ENCODE data around the gene TFR2.
A peak's percentile ranks its signal among the peaks of the same experiment; 100 is the strongest.
"Not testable (repeated sequence)": the region's sequence is repeated elsewhere in the genome, so short reads cannot be mapped to it uniquely, and the experiment has no call there.

The TFR2 gene

DNA sequence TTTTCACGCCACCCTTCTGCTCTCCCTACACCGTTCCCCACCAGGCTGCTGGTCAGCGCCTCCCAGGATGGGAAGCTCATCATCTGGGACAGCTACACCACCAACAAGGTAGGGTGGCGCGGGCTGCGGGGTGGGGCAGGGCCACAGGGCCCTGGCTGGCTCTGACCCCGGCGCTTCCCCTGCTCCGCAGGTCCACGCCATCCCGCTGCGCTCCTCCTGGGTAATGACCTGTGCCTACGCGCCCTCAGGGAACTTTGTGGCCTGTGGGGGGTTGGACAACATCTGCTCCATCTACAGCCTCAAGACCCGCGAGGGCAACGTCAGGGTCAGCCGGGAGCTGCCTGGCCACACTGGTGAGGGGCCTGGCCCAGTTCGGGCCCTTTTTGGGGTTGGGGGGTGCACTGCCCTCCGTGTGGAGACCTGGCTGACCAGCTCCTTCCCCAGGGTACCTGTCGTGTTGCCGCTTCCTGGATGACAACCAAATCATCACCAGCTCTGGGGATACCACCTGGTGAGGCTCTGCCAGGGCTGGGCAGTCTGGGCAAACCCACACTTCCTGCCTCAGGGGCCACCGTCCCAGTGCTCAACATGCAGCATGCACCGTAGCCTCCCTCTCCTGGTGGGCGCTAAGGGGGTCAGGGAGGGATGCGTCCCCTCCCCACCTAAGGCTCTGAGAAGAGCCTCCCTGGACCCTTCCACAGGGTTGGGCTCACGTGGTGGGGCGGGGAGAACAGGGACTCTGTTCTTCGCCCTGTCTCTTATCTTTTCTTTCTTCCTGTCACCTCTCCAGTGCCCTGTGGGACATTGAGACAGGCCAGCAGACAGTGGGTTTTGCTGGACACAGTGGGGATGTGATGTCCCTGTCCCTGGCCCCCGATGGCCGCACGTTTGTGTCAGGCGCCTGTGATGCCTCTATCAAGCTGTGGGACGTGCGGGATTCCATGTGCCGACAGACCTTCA is 36.2 kb upstream of the TFR2 start:
- no peak for DNase-seq

DNA sequence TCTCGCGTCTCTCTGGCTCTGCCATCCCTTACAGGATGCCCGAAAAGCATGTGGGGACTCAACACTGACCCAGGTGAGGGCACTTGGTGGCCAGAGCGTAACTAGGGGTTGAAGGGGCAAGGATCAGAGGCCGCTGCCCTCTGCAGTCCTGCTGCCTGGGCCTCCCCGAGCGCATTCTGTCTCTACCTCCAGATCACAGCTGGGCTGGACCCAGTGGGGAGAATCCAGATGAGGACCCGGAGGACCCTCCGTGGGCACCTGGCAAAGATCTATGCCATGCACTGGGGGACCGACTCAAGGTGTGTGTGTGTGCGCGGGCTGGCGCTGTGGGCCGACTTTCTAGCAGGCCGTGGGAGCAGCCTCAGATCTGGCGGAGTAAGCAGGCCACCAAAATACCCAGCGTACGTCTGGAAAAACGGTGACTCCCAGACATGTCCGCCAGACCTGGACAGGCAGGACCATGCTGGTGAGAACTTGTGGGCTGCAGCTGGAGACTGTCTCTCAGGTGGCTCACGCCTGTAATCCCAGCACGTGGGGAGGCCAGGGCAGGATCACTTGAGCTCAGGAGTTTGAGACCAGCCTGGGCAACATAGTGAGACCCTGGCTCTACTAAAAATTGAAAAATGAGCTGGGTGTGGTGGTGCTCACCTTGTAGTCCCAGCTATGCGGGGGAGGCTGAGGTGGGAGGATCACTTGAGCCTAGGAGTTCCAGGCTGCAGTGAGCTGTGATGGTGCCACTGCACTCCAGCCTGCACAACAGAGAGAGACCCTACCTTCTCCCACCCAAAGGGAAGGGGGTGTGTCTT is 35.4 kb upstream of the TFR2 start:
- DNase-seq: no peak

DNA sequence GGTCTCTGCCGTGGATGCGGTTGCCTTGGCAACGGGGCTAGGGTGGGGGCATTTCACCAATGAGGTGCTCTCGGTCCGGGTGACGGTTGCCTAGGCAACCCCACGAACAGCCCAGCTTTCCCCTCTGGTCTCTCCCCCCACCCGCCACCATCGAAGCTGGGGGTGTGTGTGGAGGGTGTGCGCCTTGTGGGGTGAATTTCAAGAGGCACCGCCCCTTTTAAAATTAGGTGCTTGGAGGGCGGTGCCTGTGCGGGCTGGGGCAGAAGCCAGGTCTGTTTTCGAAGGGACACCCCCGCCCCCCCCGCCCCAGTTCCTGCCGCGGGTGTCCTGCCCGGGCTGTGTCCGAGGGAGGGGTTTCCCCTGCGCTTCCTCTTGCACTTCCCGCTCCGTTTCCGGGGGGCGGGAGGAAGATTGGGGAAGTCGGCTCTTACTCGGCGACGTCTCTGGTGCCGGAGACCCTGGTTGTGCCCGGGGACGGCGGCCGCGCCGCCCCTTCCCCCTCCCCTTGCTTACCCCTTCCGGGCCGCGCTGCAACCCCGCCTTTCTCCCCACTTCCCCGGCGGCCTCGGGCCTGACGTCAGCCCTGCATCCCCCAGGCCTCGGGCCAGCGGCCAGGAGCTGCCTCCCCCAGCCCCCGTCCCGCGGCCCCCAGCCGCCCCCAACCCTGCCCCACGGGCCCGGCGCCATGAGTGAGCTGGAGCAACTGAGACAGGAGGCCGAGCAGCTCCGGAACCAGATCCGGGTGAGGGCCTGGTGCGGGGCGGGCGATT is 34.4 kb upstream of the TFR2 start:
- peak; percentile 75 for DNase-seq

DNA sequence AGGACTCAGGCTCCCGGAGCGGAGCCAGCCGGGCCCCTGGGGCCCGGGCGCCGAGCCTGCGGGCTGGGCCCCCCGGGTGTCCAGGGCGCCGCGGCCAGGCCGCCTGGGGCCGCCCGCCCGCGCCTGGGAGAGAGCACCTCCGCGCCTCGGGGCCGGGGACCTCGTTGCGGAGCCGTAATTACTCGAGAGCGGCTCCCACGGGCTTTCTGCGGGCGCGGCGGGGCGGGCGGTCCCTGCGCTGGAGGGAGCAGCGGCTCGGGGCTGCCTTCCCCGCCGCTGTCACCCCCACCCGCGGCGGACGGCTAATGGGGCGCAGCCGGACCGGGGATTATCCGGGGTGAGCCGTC is 33.7 kb upstream of the TFR2 start:
- DNase-seq: peak; percentile 52

DNA sequence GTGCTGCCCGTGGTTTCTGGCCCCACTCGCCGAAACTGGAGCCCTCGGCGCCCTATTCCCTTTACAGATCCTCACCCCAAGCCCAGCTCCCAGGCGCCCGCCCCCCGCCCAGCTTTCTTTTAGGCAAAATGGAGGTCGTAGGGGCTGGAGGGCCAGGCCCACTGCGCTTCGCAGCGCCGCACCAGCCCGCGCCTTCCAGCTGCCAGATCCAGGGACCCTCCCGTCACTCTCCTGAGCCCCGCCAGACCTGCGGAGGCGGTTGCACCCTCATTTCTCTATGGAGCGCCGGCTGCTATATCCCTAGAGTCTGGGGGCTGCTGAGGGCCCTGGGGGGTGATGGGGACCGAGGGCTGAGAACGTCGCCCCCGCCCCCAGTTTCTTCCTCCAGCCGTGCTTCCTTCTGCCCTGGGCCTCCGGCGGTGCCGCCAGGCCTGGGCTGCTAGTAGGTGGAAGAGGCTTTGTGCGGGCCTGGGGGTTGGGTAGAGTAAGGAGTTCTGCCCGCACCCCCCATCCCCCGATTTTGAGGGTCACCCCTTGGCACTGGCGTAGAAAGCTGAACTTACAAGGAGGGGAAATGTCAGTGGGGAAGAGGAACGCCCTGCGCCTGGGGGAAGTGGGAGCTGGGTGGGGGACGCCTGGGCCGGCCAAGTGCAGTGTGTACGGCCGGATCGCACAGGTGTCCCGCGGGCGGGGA is 33.2 kb upstream of the TFR2 start:
- peak; percentile 41 for DNase-seq

DNA sequence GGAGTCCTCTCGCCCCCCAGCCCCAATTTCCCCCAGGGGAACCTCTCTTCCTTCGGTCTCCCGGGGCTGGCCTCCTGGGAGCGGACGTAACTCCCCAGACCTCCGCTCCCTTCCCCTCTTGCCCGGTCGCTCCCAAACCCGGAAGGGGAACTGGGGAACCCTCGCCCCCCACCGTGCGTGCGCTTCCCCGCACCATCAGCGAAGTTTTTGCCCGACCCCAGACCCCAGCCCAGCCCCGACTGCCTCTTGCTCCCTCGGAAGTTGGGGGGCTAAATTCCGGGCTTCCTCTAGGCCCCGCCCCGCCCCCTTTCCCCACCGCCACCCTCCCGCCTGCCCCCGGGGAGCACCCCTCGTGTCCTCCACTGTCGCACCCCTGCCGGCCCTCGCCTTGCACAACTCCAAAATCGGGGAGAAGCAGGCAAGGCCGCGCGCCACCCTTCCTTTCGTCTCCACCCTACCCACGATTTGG is 32.6 kb upstream of the TFR2 start:
- DNase-seq: peak; percentile 47

DNA sequence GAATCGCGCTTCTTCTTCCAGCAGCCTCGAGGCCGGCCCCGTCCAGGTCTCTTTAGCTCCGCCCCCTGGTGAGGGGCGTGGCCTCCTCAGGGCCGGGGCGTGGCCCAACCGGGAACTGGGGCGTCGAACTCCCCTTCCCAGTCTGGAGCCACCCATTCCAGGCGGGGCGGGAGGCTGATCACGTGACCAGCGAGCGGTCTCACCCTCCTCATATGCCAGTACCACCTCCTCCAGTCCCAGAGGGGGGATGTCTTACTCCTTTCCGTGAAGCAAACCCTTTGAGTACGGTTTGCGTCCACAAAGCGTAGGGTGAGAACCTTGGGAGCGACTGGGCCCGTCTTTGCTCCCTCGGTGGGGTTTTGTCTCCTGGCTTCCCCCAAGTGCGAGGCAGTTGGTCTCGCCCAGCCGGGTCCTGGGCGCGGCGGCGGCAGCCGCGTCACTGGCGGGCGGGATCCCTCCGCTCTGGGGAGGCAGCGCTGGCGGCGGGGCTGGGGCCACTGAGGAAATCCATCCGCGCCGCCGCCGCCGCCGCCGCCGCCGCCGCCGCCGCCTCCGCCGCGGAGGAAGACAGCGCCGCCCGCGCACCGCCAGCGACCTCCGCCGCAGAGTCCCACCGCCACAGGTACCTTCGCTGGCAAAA is 32.1 kb upstream of the TFR2 start, which contains the start of gene GNB2:
Gene GNB2, plus strand, starts transcription at position 439 of the 640 bp plus-strand sequence. CDS start 2,526 bp downstream, outside the sequence.
- DNase-seq: peak; percentile 98

DNA sequence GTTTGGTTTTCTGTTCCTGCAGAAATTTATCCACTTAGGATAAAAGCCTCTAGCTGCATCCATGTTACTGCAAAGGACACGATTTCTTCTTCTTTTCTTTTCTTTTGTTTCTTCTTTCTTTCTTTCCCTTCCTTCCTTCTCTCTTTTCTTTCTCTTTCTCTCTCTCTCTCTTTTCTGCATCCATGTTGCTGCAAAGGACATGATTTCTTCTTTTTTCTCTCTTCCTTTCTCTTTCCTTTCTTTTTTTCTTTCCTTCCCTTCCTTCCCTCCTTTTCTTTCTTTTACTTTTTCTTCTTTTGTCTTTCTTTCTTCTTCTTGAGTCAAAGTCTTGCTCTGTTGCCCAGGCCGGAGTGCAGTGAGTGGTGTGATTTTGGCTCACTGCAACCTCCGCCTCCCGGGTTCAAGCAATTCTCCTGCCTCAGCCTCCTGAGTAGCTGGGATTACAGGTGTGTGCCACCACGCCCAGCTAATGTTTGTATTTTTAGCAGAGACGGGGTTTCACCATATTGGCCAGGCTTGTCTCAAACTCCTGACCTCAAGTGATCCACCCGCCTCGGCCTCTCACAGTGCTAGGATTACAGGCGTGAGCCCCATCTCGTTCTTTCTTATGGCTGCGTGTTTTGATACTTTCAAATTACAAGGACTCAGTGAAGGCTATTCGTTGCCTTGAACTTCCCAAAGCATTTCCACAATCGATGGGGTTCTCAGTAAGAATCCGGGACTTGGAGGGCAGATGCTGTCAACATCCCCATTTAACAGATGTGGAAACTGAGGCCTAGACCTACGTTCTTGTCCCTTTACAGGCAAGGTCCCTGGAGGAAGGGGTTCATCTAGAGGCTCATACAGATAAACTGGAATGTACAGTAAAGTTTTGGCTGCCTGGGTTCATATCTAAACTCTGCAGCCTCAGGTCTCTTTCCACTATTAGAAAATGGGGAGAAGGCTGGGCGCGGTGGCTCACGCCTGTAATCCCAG is 30.3 kb upstream of the TFR2 start:
- DNase-seq: no peak

DNA sequence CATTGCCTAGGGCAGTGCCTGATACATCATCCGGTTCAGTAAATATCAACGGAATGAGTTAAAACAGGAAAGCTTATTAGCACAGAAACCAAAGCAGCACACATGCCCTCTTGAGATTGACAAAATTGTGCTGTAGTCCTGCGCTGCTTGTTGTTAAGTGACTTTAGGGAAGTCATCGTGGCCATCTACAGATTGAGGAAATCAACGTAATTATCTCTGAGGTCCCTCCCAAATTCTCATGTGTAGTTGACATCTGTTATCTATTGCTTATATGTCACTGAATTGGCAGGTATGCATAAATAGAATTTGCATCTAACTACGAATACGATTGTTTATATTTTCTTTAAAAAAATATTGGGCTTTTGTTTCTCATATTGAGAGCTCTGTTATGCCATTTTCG is 28.7 kb upstream of the TFR2 start:
- no peak for DNase-seq

DNA sequence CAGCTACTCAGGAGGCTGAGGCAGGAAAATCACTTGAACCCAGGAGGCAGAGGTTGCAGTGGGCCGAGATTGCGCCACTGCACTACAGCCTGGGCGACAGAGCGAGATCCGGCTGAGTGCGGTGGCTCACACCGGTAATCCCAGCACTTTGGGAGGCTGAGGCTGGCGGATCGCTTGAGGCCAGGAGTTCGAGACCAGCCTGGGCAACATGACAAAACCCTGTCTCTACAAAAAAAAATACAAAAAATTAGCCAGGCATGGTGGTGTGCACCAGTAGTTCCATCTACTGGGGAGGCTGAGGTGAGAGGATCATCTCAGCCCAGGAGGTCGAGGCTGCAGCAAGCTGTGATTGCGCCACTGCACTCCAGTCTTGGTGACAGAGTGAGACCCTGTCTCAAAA is 27.8 kb upstream of the TFR2 start:
- not testable (repeated sequence) for DNase-seq

DNA sequence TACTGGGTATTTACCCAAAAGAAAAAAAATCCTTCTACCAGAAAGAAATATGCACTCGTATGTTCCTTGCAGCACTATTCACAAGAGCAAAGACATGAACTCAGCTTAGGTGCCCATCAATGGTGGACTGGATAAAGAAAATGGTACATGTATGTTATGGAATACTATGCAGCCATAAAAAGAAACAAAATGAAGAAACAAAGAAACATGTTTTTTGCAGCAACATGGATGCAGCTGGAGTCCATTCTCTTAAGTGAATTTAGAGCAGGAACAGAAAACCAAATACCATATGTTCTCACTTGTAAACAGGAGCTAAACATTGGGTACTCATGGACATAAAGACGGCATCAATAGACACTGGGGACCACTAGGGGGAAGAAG is 26.7 kb upstream of the TFR2 start:
- DNase-seq: no peak

DNA sequence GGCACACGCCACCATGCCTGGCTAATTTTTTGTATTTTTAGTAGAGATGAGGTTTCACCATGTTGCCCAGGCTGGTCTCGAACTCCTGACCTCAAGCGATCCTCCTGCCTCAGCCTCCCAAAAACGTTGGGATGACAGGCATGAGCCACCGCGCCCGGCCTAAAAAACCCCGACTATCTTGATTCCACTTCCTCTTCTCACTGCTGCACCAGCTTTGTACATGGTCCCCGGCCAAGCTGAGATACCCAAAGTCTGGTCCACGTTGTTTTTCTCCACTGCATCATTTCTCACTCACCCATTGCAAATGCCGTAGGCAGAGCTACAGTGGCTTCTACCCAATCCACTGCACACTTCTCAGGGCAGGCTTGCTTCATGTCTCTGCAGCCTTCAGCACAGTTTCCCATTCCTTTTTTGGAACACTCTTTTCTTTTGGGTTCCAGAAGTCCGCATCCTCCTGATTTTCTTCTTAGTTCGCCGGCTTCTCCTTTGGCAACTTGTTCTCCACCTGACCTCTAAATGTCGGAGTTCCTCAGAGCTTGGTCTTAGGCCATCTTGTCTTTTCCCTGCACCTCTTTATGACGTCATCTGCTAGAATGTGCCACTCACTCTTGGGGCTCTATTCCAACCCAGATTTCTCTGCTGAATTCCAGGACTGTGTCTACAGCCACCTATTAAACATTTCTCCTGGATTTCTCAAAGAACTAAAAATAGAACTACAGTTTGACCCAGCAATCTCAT is 26.1 kb upstream of the TFR2 start:
- DNase-seq: no peak

DNA sequence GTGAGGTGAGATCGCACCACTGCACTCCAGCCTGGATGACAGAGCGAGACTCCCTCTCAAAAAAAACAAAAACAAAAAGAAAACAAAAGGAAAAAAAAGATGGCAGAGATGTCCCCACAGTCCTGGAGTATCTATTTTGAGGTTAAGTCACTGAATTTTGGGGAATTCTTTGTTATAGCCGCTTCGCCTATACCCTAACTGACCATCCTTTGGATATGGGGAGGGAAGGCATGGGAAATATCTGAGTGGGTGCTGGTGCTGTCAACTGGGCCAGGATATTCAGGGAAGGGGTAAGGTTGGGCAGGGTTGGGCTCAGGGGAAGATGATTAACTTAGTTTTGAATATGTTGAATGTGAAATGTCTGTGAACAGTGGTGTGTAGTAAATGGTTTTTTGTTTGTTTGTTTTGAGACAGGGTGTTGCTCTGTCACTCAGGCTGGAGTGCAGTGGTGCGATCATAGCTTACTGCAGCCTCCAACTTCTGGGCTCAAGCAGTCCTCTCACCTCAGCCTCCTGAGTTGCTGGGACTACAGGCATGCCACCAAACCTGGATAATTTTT is 23.9 kb upstream of the TFR2 start:
- no peak for DNase-seq

DNA sequence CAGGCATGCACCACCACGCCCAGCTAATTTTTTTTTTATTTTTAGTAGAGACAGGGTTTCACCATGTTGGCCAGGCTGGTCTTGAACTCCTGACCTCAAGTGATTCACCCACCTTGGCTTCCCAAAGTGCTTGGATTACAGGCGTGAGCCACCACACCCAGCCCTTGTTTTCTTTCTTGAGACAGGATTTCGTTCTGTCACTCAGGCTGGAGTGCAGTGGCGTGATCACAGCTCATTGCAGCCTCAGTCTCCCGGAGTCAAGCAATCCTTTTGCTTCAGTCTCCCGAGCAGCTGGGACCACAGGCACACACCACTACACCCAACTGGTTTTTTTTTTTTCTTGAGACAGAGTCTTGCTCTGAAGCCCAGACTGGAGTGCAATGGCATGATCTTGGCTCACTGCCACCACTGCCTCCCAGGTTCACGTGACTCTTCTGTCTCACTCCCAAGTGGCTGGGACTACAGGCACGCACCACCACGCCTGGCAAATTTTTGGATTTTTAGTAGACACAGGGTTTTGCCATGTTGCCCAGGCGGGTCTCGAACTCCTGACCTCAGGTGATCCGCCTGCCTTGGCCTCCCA is 20.9 kb upstream of the TFR2 start:
- not testable (repeated sequence) for DNase-seq

DNA sequence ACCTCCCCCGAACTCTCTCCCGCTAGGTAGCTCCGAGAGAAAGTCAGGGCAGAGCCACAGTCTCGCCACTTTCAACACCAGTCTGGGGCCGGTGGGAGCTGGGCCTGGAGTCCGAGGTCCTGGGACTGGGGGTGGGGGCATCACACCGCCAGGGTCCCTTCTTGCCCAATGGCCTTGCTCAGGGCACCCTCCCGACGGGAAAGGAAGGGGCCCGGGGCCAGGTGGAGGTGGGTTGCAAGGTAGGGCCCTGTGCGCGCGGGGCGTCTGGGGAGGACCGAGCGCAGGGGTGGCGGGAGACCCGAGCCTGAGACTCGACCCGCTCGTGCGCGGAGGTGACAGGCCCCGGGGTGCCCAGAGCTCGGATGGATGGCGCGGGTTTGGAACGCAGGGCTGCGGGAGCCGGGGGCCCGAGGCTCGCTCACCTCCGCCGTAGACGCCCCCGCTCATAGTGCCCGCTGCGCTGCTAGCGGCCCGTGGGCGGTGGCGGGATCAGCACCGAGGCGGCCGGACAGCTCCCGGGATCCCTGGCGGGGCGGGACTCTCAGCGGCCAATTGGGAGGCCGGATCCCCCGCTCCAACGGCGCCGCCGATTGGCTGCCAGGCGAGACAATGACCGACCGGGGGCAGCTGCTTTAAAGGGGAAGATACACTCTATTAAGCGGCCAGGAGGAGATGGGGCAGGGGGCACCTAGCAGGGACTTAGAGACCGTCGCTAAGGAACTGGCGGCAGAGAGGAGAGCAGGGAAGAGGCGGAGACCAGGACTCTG is 14.7 kb upstream of the TFR2 start, which contains the start of gene ACTL6B:
Gene ACTL6B, minus strand, starts transcription at position 541 of the 767 bp plus-strand sequence. Its CDS starts 94 bp downstream, at position 447.
- peak; percentile 56 for DNase-seq

DNA sequence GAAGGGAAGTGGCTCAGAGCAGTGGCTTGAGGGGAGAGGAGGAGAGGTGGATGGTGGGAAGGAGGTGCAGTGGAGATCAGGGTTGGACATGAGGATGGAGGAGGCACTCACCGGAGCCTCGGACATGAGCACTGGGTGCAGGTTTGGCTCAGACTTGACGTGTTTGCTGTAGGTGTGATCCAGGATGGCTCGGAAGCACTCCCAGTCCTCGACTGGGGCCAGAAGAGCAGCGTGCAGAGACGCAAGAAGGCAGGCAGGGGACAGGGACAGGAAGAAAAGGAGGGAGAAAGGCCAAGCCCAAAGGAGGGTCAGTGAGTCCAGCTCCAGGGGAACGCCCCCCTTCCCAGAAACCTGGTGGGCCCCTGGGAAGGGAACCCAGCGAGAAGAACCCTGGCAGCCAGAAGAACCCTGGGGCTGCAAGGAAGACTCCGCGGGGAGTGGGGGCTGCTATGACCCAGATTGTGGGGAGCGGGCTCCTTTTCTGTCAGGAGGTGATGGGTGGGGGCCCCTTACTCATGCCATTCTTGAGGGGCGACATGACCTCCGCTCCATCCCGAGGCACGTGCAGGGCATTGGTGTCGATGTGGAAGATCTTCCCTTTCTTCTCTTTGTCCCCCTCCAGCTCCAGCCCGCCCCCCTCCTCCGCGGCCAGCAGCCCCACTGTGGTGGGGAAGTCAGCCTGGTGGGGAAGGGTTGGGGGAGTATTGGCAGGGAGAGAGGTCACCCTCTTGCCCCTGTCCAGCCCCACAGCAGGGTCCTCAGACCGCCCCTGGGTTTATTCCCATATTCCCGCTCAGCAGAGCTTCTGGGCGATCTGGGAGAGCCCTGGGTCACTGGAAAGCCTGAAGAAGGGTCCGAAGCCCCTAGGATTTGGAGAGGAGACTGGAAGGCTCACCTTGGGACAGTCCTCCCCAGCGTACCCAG is 13.8 kb upstream of the TFR2 start:
- DNase-seq: no peak

Data from activated naive CD4-positive, alpha-beta T cell treated with anti-CD3 and anti-CD28 coated beads, Interleukin-2, amount 50 U/mL, for 16 hours (primary cell).